Thoracic aorta (tissue), 2 donors: Measurements from ENCODE around the gene CAPN10. TPM values are rescaled to one million over a fixed set of nuclear protein-coding genes. Genes with fewer than 3 reads are reported as not detected.

ENCODE experiments used
- ATAC-seq: fragments of 150-250 bp; one replicate; pipeline ENCODE4 v1.8.0; 2017; ENCODE audit warnings: low read depth; ENCODE audit not compliant: insufficient number of reproducible peaks, low FRiP score
- DNase-seq: peaks from one replicate; pipeline ENCODE4 v3.0.0-alpha.2; 2020; ENCODE audit warnings: low spot score
- H3K27ac ChIP-seq, 2 donors: fragments of 200-600 bp; sonication (generic); 1 replicate in 1 of 2; 2 replicates in 1 of 2; pipeline ENCODE4 v1.5.1; 2016; ENCODE audit warnings: mild to moderate bottlenecking in 2 of 2, moderate library complexity in 2 of 2
- H3K27me3 ChIP-seq: fragments of 200-600 bp; sonication (generic); replicated peaks from 2 replicates; pipeline ENCODE4 v1.6.0; 2016; ENCODE audit warnings: mild to moderate bottlenecking; ENCODE audit not compliant: insufficient read depth
- H3K36me3 ChIP-seq: fragments of 200-600 bp; sonication (generic); one replicate; pipeline ENCODE4 v1.5.1; 2016
- H3K4me1 ChIP-seq, 2 donors: fragments of 200-600 bp; sonication (generic); 1 replicate in 1 of 2; 2 replicates in 1 of 2; pipeline versions ENCODE4 v1.5.1 to v1.6.0; 2016; ENCODE audit warnings: low read depth in 2 of 2, mild to moderate bottlenecking in 1 of 2; ENCODE audit not compliant: control insufficient read depth in 1 of 2
- H3K4me3 ChIP-seq: fragments of 200-600 bp; sonication (generic); 2 replicates; pipeline ENCODE4 v1.5.1; 2016; ENCODE audit warnings: mild to moderate bottlenecking
- H3K9me3 ChIP-seq: fragments of 200-600 bp; sonication (generic); 2 replicates; pipeline ENCODE4 v1.5.1; 2016
- total RNA-seq, 2 donors: library from RNA; depleted of rRNA; stranded (reverse); fragments of >200 nt; gene quantifications; one replicate each; pipeline versions ENCODE4 v1.1.0 to v1.2.3, GENCODE V29; 2016
- TF ChIP-seq, protein P1 (sequence below): fragments of 200-600 bp; sonication (generic); IDR thresholded peaks from one replicate; pipeline ENCODE4 v1.5.1; 2019; ENCODE audit warnings: antibody characterized with exemption

CAPN10 gene
- total RNA-seq, 2 donors from 2014 or later, result 33.3 to 38.2 TPM

DNA sequence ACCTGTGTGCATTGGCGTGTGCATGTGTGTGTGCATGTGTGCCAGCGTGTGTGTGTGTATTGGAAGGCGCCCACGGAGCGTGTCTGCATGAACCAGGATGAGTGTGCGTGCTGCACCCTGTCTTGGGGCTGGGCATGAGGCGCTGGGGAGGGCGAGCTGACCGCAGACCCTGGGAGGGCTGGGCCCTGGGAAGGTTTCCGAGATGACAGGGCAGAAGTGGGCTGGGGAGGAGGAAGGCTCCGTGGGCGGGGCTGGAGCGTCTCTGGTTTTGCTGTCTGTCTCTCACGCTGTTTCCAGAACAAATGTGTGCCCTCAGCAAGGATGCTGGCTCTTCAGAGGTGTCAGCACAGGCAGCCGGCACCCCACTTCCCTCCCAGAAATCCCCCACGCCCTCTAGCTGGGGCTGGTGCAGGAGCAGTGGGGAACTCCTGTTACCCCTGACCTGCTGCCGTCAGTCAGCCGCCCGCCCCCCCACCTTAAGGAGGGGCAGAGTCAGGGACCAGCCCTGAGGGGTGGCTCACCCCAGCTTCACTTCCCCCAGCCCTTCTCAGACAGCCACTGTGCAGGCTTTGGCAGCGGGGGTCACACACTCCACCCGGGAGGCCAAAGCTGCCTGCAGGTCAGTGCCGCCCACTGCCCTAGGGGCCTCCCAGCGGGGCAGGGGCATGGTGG is 38.6 kb downstream of the CAPN10 start, which contains the start of gene GPR35:
GPR35 (plus strand) TSS at position 531 of the 672 bp plus-strand sequence. CDS start 4,473 bp downstream, outside the sequence.
- Histone ChIP-seq H3K27ac (no peak within 1 kb of the TSS), H3K36me3 (no peaks in the 10 kb centered on the region), H3K4me3 (peak within 1 kb of the TSS; percentile 31), H3K9me3 (no peaks in the 10 kb centered on the region), H3K4me1 (no peaks in the 10 kb centered on the region), H3K27me3 (no peaks in the 10 kb centered on the region)
- DNase-seq, result no peak
- no peak for ATAC-seq
- TF ChIP-seq, protein P1, sequence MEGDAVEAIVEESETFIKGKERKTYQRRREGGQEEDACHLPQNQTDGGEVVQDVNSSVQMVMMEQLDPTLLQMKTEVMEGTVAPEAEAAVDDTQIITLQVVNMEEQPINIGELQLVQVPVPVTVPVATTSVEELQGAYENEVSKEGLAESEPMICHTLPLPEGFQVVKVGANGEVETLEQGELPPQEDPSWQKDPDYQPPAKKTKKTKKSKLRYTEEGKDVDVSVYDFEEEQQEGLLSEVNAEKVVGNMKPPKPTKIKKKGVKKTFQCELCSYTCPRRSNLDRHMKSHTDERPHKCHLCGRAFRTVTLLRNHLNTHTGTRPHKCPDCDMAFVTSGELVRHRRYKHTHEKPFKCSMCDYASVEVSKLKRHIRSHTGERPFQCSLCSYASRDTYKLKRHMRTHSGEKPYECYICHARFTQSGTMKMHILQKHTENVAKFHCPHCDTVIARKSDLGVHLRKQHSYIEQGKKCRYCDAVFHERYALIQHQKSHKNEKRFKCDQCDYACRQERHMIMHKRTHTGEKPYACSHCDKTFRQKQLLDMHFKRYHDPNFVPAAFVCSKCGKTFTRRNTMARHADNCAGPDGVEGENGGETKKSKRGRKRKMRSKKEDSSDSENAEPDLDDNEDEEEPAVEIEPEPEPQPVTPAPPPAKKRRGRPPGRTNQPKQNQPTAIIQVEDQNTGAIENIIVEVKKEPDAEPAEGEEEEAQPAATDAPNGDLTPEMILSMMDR, result no peak

DNA sequence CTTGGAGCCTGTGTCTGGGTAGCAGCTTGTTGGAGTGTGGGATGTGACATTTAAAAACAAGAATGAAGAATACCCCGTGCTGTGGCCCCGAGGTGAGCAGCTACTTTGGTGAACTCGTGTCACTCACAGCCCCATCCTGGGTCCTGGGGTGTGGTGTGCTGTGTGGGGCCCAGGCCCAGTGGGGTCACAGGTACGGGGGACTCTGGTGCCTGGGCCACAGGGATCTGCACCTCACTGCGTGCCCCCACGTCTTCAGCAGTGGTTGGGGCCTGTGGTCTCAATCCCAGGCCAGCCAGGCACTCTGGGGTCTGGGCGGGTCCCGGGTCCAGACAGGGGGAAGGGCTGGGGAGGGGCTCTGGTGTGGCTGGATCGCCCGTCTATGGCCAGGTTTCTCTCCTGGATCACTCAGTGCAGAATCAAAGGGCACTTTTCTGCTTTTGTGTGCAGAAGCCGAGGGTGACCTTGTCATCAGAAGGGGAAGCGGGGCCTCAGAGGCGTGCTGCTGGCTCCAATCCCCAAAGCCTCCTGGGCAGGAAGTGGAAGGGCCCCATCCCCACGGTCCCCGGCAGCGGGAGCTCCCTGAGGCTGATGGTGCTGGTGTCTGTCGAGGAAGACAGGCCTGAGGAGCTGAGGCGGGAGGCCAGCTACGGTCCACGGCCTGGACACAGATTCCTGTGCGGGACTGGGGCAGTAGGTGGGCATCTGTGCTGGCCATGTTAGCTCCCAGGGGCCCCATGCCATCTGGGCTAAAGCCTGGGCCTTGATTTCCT is 40.2 kb downstream of the CAPN10 start:
- Histone ChIP-seq H3K4me3 (no peak overlapping the region), H3K27me3 (no peaks in the 10 kb centered on the region), H3K4me1 (no peaks in the 10 kb centered on the region), H3K36me3 (no peaks in the 10 kb centered on the region), H3K9me3 (no peaks in the 10 kb centered on the region), H3K27ac (no peak overlapping the region)
- TF ChIP-seq, protein P1, result no peak
- no peak for ATAC-seq
- DNase-seq, result no peak

DNA sequence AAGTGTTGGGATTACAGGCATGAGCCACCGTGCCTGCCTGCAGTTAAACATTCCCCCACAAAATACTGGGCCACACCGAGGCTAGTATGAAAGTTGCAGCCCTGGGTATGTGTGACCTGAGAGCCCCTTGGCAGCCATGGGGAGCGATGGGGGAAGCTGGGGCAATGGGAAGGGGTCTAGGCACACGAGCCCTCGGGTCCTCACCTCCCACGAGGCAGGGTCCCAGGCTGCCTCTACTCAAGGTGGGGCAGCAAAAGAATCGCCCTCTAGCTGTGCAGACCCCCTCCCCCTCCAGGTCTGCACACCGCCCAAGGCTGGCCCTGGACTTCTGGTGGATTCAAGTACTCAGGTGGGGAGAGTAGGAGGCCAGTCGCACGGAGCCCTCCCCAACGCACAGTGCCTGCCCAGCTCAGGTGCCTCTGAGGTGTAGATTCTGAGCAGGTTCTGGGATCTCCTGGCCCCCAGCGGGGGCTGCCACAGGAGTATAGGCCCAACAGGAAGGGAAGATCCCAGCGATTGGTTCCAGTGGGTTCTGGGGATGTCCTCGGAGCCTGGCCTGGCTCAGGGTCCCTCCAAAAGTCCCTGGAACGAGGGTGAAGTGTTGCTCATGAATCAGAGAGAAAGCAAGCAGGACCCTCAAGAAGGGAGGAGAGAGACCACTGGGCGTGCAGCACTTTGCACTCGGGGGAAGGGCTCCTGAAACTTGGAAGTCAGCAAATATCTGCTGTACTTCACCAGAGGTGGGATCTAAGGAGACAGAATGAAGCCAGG is 41.4 kb downstream of the CAPN10 start:
- H3K9me3 ChIP-seq, result no peaks in the 10 kb centered on the region
- ATAC-seq (no peak), DNase-seq (no peak)
- H3K4me3 ChIP-seq, result no peak overlapping the region
- no peaks in the 10 kb centered on the region for H3K36me3 ChIP-seq
- no peaks in the 10 kb centered on the region for H3K4me1 ChIP-seq
- TF ChIP-seq, protein P1, result no peak
- no peak overlapping the region for H3K27ac ChIP-seq
- no peaks in the 10 kb centered on the region for H3K27me3 ChIP-seq

DNA sequence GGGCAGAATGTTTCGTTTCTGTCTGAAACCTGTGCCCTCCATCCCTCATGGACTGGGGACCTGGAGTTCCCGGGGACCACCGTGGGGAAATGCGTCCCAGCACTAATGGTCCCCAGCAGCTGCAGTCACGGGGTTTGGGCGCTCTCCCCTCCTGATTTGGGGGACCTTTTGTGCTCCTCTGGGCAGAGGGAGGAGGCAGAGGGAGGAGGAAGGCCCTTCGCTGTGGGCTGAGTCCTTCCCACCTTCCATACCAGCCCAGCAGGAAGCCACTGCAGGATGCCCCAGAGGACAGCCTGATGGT is 41.9 kb downstream of the CAPN10 start:
- no peak for DNase-seq
- TF ChIP-seq, protein P1, result no peak
- Histone ChIP-seq H3K27ac (no peak overlapping the region), H3K4me3 (no peak overlapping the region), H3K4me1 (no peaks in the 10 kb centered on the region), H3K27me3 (no peaks in the 10 kb centered on the region), H3K9me3 (no peaks in the 10 kb centered on the region), H3K36me3 (no peaks in the 10 kb centered on the region)
- ATAC-seq, result no peak
